Measurements from ENCODE around the gene SLX4IP. TPM values are rescaled to one million over a fixed set of nuclear protein-coding genes. Genes with fewer than 3 reads are reported as not detected.

Gene SLX4IP
- total RNA-seq, 1 donor from 2014 or later, result 7.1 TPM

- no peak for DNase-seq (ENCODE audit: low read depth)
Measured at GRCh38 chr20:10663756-10664155, 228.7 kb downstream of the SLX4IP start.

GRCh38 chr20:10665027-10665561, 230.0 kb downstream of the SLX4IP start:
- no peak for DNase-seq (ENCODE audit: low read depth)

- no peak for DNase-seq (ENCODE audit: low read depth)
Measured at GRCh38 chr20:10665791-10666190, 230.7 kb downstream of the SLX4IP start.

- DNase-seq (ENCODE audit: low read depth), result no peak
Measured at GRCh38 chr20:10666221-10667076, 231.3 kb downstream of the SLX4IP start.

- DNase-seq (ENCODE audit: low read depth), result no peak
Measured at GRCh38 chr20:10667077-10667401, 231.9 kb downstream of the SLX4IP start.

- peak; percentile 87 for DNase-seq (ENCODE audit: low read depth)
Measured at GRCh38 chr20:10667560-10668167, 232.6 kb downstream of the SLX4IP start.

- no peak for DNase-seq (ENCODE audit: low read depth)
Measured at GRCh38 chr20:10668677-10669368, 233.7 kb downstream of the SLX4IP start.

GRCh38 chr20:10669843-10670446, 234.8 kb downstream of the SLX4IP start:
- no peak for DNase-seq (ENCODE audit: low read depth)

GRCh38 chr20:10670501-10671220, 235.6 kb downstream of the SLX4IP start:
- peak; percentile 69 for DNase-seq (ENCODE audit: low read depth)

- DNase-seq (ENCODE audit: low read depth), result peak; percentile 90
Measured at GRCh38 chr20:10671221-10671918, 236.3 kb downstream of the SLX4IP start.

- no peak for DNase-seq (ENCODE audit: low read depth)
Measured at GRCh38 chr20:10671919-10672623, 237.0 kb downstream of the SLX4IP start.

- no peak for DNase-seq (ENCODE audit: low read depth)
Measured at GRCh38 chr20:10672624-10673127, 237.6 kb downstream of the SLX4IP start.

GRCh38 chr20:10673176-10673841, 238.2 kb downstream of the SLX4IP start:
- DNase-seq (ENCODE audit: low read depth), result no peak

GRCh38 chr20:10673842-10674683, 239.0 kb downstream of the SLX4IP start, which contains the start of gene JAG1:
Gene JAG1, minus strand, starts transcription at chr20:10673999. Its CDS starts 469 bp downstream, at chr20:10673530.
- DNase-seq (ENCODE audit: low read depth), result peak; percentile 84

- DNase-seq (ENCODE audit: low read depth), result peak; percentile 51
Measured at GRCh38 chr20:10674684-10675449, 239.8 kb downstream of the SLX4IP start.

GRCh38 chr20:10675450-10675848, 240.3 kb downstream of the SLX4IP start:
- no peak for DNase-seq (ENCODE audit: low read depth)

GRCh38 chr20:10676518-10676917, 241.4 kb downstream of the SLX4IP start:
- DNase-seq (ENCODE audit: low read depth), result no peak

Measured in renal cortical epithelial cell (primary cell).